HT1080 (cell line): ENCODE results near the gene CKS1B. TPM values are rescaled to one million over a fixed set of nuclear protein-coding genes. Genes with fewer than 3 reads are reported as not detected.

ENCODE experiments used
- DNase-seq: peaks from one replicate; pipeline ENCODE4 v3.0.0-alpha.2; 2015; ENCODE audit warnings: low read depth
- total RNA-seq: library from RNA; depleted of rRNA; stranded (reverse); fragments of >200 nt; shearing (Covaris generic); gene quantifications from 2 replicates; pipeline ENCODE4 v1.2.3, GENCODE V29; 2014

CKS1B gene
- total RNA-seq, 1 experiment from 2014 or later = 222 TPM

GRCh38 chr1:155001425-155001674 lies 26.9 kb downstream of the CKS1B start:
- DNase-seq = no peak

GRCh38 chr1:155001675-155002463 lies 27.4 kb downstream of the CKS1B start:
- DNase-seq = peak; percentile 89

- no peak for DNase-seq
These were observed 28.2 kb downstream of the CKS1B start, which contains the start of gene ZBTB7B for GRCh38 chr1:155002464-155003226. Gene ZBTB7B, plus strand, starts transcription at chr1:155002802. Its CDS starts 11,859 bp downstream, at chr1:155014661.

GRCh38 chr1:155003227-155003765 lies 28.8 kb downstream of the CKS1B start:
- no peak for DNase-seq

DNA sequence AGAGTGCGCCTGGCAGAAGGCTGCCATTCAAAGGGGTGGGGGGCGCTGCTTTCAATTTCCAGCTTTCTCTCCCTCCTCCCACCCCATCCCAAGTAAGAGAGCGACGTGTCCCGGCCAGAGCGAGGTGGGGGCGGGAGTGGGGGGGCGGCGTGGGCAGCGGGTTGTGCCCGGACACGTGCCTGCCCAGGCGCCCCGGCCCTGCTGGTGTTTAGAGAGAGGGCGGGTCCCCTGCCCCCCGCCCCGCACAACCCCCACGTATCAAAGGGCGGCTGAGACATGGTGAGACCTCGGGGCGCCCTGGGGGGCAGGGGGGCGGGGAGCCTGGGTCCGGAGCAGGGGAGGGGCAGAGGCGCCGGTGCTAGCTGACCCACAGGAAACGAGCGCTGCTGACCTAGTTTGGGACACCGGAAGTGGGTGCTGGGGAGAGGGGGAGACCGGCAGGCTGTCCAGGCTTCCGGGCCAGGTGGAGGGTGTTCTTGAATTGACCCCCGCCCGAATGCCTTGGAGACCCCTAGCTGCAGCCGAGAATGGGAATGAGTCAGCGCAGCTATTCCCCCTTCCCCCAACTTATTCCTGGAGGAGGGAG lies 29.4 kb downstream of the CKS1B start:
- peak; percentile 60 for DNase-seq

DNA sequence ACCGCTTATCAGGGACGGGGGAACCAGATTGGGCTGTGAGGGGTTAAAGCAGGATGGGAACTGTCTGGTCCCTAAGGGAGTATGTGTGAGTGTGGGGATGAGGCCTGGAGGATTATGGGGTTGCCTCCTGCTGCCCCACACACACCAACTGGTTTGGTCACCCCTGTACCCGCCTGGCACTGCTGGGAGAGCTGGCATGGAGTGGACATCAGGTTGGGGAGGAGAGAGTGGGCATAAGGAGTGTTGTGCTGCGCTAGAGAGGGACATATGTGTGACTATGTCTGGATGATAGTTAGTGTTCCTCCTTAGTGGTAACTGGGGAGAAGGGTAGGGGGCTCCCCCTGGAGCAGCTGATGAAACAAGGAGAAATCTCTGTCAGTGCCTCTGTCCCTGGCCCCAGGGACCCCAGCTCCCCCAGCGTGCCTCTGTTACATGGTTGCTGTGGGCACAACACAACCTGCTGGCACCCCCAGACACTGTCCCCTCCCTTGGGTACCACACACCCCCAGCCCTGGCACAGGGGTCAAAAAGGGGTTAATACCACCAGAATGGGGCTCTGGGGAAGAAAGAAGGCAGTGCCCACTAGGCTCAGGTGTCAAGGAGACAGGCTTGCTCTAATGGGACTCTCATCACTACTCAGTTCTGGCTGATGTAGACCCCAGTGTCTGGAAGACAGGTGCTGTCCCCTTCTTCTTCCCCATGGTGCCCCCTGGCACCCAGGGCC lies 30.0 kb downstream of the CKS1B start:
- DNase-seq = no peak

DNA sequence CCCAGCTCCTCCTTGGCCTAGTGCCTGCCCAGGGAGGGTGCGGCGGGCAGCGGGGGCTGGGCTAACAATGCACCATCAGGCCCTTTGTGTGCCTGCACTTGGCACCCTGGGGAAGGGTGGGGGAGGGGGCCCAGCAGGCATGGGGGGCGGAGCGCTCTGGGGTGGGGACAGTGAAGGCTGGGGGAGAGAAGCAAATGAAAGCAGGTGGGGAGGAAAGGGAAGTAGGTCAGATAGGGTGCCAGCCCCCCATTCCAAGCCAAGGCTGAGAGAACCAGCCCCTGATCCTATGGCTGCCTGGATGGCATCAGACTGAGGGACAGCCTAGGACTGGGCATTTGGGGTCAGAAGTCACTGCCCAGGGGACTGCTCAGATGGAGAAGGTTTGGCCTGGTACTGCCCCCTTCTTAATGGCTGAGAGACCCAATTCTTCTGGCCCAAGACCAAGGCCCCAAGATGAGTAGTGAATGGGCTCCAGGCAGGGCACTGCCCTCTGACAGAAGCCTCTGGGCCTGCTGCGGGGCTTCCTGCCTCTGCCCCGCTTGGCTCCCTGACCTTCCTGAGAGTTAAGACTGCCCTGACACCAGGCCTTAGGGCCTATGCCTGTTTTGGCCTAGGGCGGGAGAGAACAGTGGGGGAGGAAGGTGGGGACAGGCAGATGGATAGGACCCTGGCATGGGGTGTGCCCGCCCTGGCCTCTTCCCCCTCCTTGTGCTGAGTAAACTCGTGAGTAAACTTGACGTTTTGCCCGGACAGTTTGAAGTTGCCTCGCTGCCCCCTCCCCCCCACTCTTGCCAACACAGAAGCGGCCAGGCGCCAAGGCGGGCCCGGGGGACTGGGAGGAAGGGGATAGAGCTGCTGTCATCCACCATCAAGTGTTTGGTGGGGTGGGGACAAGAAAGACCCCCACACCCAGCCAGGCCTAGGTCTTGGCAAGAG lies 30.9 kb downstream of the CKS1B start:
- peak; percentile 41 for DNase-seq

GRCh38 chr1:155006601-155007101 lies 32.2 kb downstream of the CKS1B start:
- DNase-seq = no peak

DNA sequence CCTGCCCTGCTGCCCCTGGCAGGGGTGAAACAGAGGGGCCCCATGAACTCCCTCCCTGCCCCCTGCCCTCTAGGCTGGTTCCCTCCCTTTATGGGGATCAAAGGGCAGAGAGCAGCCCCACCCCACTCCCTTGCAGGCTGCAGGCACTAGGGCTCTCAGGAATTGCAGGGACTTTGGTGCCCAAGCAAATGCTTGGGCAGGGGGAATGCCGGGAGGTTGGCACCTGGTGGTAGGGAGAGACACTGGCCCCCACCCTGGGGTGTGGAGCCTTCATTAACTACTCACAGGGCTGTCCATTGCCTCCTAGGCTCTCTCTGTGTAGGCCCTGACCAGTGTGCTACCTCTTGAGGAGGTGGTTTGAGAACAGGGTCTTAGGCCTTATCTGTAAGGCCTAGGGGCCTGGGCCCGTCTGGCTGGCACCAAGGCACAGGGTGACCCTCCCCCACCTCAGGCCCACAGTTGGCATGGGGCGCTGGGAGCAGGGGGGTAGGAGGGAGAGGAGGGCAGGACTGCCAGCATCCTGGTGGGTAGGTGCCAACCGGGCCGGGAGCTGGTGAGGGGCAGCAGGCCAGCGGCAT lies 32.9 kb downstream of the CKS1B start:
- no peak for DNase-seq

DNA sequence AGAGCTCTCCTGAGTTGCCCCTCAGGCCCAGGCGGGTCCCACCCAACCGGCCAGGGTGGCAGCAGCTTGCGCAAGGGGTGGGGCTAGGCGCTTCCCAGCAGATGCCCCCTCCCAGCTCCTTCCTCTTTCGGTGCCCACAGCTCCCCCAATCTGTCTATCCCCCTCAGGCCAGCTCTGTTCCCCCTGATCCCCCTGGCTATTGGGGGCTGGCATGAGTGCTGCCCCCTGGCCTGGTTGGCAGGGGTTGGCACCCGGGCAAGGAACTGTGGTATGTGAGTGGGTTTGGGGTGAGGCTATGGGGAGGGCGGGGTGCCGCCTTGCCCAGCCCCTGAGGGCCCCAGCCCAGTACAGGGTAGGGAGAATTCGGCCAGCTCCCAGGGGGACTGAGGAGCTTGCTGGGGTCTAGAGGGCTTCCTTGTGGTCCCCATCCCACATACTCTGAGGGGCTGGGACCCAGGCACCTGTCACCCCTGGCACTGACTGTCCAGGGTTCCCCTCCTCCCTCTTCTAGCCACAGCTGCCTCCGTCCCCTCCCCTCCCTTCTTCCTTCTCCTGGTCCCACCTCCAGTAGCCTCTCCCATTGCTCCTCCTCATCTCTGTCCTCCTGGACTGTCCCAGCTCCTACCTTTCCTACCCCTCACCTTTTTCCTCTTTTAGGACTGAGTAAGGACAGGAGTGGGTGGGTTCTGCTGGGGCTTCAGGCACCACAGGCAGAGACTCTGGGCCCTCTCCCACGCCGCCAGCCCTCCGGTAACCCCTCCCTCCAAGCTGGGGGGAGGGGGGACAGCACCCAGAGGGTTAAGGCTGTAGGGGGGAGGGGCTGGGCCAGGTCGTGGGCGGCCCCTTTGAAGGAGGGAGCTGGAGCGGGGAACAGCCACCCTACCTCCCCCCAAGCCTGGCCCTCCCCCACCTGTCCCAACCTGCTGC lies 33.8 kb downstream of the CKS1B start:
- DNase-seq = no peak

DNA sequence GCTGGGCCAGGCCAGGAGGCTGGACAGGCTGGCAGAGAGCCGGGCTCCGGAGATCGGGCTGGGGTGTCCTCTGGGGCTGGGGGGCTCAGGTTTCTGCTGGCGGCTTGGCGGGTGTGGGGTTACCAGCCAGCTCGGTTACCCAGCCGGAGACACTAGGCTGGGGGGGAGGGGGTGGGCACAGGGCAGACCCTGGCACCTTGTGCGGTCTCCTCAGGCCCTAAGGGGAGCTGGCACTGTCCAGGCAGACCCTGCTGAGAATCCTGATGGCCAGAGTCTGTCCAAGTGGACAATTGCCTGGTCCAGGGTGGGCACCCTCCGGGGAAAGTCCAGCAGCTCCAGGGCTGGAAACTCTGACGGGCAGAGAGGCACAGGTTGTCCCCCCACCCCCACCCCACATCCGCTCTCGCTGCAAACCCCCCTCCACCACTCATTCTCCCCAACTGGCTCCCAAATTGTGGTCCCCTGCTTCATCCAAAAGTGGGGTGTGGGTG lies 34.8 kb downstream of the CKS1B start:
- no peak for DNase-seq

DNA sequence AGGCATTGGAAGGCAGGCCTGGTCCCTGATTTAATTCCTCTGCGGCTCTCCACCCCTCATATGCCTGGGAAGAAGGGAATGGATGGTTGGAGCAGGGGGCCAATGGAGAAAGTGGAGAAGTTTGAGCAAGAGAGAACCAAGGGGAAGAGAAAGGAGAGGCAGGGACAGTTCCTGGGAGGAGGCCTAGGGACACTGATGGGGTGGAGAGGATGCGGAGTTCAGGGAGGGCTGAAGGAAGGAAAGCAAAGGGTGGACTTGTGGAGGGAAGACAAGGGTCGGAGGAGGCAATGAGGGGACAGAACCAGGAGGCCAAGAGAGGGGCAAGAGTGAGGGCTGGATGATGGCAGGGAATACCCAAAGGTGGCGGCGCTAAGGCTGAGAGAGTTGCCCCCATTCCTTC lies 35.3 kb downstream of the CKS1B start:
- DNase-seq = no peak

- no peak for DNase-seq
These were observed 35.9 kb downstream of the CKS1B start for GRCh38 chr1:155010211-155010918.

- no peak for DNase-seq
These were observed 36.5 kb downstream of the CKS1B start for GRCh38 chr1:155011004-155011416.

GRCh38 chr1:155011437-155012025 lies 37.0 kb downstream of the CKS1B start:
- no peak for DNase-seq

DNA sequence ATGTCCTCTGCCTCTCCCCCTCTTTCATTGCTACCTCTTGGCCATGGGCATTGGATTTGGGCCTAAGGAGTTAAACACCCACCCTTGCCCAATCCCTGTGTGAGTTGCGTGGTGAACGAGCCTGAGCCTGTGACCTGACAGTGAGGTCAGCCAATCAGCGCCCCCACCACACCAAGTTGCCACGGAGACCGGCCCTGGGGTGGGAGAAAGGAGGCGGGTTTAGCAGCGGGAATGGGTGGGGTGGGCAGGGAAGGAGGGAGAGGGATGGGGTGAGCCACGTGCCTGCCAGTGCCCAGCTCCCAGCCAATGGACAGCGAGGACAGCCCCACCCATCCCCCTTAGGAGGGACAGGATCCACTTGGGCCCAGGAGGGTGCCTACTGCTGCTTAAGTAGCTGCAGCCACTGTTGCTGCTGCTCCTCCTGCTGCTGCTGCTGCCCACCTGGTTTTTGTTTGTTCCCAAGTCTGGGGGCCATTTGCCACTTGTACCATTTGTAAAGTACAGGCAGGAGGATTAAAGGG lies 37.6 kb downstream of the CKS1B start:
- no peak for DNase-seq
